ENCODE results near the gene GKAP1. TPM values are rescaled to one million over a fixed set of nuclear protein-coding genes. Genes with fewer than 3 reads are reported as not detected.

The GKAP1 gene
- total and polyA plus RNA-seq, 2 of the 13 experiments (the other 11 are each of a cell fraction or from before 2014, with no cell fraction given), result 5.6 to 6.1 TPM

GRCh38 chr9:83707768-83708514, 109.6 kb downstream of the GKAP1 start, which contains the start of gene UBQLN1 (continued):
- TF ChIP-seq ZNF3 (CRISPR knock-in tag; IDR thresholded peaks at IDR 0.05) (peak; percentile 14; the same call in 1 of the 2 replicates), ETS1 (CRISPR knock-in tag; IDR thresholded peaks at IDR 0.05) (no peak), HNRNPLL (IDR thresholded peaks at IDR 0.05; ENCODE audit: low read depth, low read length, poor library complexity, severe bottlenecking) (peak; percentile 35), ZNF468 (CRISPR knock-in tag; IDR thresholded peaks at IDR 0.05) (0 out of 2 replicates have a peak, but pooled peaks have one; percentile 83), ZNF704 (CRISPR knock-in tag; IDR thresholded peaks at IDR 0.05; ENCODE audit: borderline replicate concordance) (peak; percentile 36; the same call in 1 of the 2 replicates), ZNF670 (CRISPR knock-in tag; IDR thresholded peaks at IDR 0.05; ENCODE audit: borderline replicate concordance) (peak; percentile 58; the same call in 1 of the 2 replicates), ZNF205 (CRISPR knock-in tag; IDR thresholded peaks at IDR 0.05) (0 out of 2 replicates have a peak, but pooled peaks have one; percentile 31), ZNF749 (CRISPR knock-in tag; IDR thresholded peaks at IDR 0.05; ENCODE audit: borderline replicate concordance) (0 out of 2 replicates have a peak, but pooled peaks have one; percentile 82), ZNF124 (CRISPR knock-in tag; IDR thresholded peaks at IDR 0.05) (no peak), ZHX2 (IDR thresholded peaks at IDR 0.05; ENCODE audit: low read depth) (peak; percentile 87), ZHX2 (CRISPR knock-in tag; IDR thresholded peaks at IDR 0.05; ENCODE audit: borderline replicate concordance) (peak; percentile 75; the same call in 1 of the 2 replicates), ZBTB14 (CRISPR knock-in tag; IDR thresholded peaks at IDR 0.05) (no peak), HOXD1 (CRISPR knock-in tag; IDR thresholded peaks at IDR 0.05) (peak; percentile 63)
- TF ChIP-seq, protein P1, sequence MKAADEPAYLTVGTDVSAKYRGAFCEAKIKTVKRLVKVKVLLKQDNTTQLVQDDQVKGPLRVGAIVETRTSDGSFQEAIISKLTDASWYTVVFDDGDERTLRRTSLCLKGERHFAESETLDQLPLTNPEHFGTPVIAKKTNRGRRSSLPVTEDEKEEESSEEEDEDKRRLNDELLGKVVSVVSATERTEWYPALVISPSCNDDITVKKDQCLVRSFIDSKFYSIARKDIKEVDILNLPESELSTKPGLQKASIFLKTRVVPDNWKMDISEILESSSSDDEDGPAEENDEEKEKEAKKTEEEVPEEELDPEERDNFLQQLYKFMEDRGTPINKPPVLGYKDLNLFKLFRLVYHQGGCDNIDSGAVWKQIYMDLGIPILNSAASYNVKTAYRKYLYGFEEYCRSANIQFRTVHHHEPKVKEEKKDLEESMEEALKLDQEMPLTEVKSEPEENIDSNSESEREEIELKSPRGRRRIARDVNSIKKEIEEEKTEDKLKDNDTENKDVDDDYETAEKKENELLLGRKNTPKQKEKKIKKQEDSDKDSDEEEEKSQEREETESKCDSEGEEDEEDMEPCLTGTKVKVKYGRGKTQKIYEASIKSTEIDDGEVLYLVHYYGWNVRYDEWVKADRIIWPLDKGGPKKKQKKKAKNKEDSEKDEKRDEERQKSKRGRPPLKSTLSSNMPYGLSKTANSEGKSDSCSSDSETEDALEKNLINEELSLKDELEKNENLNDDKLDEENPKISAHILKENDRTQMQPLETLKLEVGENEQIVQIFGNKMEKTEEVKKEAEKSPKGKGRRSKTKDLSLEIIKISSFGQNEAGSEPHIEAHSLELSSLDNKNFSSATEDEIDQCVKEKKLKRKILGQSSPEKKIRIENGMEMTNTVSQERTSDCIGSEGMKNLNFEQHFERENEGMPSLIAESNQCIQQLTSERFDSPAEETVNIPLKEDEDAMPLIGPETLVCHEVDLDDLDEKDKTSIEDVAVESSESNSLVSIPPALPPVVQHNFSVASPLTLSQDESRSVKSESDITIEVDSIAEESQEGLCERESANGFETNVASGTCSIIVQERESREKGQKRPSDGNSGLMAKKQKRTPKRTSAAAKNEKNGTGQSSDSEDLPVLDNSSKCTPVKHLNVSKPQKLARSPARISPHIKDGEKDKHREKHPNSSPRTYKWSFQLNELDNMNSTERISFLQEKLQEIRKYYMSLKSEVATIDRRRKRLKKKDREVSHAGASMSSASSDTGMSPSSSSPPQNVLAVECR (CRISPR knock-in tag; IDR thresholded peaks at IDR 0.05; ENCODE audit: borderline replicate concordance), result peak; percentile 94

Measured in HepG2 (cell line).